ENCODE data around the gene OGFR. TPM values are rescaled to one million over a fixed set of nuclear protein-coding genes. Genes with fewer than 3 reads are reported as not detected.

The OGFR gene
- polyA plus RNA-seq, 2 donors: 16.9 to 35.6 TPM

DNA sequence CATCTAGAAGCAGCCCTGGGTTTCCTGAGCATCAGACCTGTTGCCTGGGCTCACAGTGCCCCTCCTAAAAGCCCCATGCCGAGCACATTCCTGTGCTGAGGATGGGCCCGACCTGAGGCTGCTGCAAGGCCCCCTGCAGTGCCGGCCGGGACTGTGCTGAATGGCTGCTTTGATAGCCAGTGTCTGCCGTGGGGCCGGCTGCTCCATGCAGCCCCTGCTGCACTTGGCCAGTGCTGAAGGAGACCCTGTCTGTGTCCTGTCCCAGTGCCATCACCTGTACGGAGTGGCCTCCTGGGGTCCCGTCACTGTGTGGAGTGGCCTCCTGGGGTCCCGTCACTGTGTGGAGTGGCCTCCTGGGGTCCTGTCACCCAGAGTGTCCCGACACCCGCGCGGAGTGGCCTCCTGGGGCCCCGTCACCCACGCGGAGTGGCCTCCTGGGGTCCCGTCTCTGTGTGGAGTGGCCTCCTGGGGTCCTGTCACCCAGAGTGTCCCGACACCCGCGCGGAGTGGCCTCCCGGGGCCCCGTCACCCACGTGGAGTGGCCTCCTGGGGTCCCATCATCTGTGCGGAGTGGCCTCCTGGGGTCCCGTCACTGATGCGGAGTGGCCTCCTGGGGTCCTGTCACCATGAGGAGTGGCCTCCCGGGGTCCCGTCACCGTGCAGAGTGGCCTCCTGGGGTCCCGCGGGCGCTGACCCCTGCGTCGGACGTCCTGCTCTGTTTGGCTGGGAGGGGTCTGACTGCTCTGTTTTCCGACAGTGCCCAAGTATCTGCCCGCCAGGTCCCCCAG, 19.2 kb downstream of the OGFR start:
- Histone ChIP-seq H3K27me3 (ENCODE audit: control insufficient read depth in 1 of 2, insufficient read depth in 2 of 2, low read length in 2 of 2) (no peaks in the 10 kb centered on the region), H3K36me3 (ENCODE audit: control insufficient read depth in 2 of 2, insufficient read depth in 2 of 2, low read length in 1 of 2) (no peaks in the 10 kb centered on the region), H3K4me3 (ENCODE audit: low read depth in 1 of 2, low read length in 2 of 2) (no peak overlapping the region), H3K27ac (ENCODE audit: low read depth in 2 of 2, low read length in 1 of 2) (no peak overlapping the region), H3K4me1 (ENCODE audit: control insufficient read depth in 2 of 2, insufficient read depth in 2 of 2, low read length in 1 of 2) (peaks cover 4 to 20% of the 10 kb centered on the region in 2 donors), H3K9me3 (ENCODE audit: control insufficient read depth in 2 of 2, insufficient read depth in 1 of 2, low read depth in 1 of 2, low read length in 1 of 2) (no peaks in the 10 kb centered on the region)
- 85 to 89% methylated on average over 36 to 38 of the region's 38 CpGs for WGBS, 2 donors

DNA sequence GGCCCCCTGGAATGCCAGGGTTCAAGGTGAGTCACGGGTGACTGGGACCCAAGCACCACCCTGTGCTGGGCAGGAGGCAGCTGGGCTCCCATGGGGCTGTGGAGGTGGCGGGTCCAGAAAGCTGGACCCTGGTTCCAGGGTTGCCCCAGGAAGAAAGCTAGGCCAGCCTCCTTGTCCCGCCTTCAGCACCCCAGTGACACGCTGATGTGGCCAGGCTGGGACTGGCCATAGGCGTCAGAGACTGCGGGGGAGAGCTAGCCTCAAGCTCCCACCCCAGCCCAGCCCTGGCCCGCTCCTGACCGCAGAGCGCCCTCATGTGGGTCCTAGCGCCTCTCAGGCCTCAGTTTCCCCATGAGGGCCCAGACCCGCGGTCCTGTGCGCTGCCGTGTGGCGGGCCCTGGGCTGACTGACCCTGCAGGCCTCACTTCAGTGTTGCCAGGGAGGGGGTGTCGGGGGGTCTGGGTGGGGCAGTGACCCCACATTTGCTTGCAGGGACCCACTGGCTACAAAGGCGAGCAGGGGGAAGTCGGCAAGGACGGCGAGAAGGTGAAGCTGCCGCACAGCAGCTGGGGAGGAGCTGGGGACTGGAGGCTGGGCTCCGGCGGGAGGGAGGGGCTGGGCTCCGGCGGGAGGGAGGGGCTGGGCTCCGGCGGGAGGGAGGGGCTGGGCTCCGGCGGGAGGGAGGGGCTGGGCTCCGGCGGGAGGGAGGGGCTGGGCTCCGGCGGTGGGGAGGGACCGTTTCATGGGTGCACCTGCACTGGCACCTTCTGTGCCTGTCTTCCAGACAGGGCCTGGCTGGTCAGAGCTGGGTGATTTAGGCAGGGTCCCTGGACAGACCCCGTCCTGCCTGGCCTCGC, 20.1 kb downstream of the OGFR start:
- no peaks in the 10 kb centered on the region for H3K27me3 ChIP-seq (ENCODE audit: control insufficient read depth in 1 of 2, insufficient read depth in 2 of 2, low read length in 2 of 2)
- no peaks in the 10 kb centered on the region for H3K36me3 ChIP-seq (ENCODE audit: control insufficient read depth in 2 of 2, insufficient read depth in 2 of 2, low read length in 1 of 2)
- peak overlapping the region in 1 of 2 donors; percentile 17 for H3K4me3 ChIP-seq (ENCODE audit: low read depth in 1 of 2, low read length in 2 of 2)
- peaks cover 4 to 18% of the 10 kb centered on the region in 2 donors for H3K4me1 ChIP-seq (ENCODE audit: control insufficient read depth in 2 of 2, insufficient read depth in 2 of 2, low read length in 1 of 2)
- WGBS, 2 donors: 28 to 34% methylated on average over 22 to 32 of the region's 36 CpGs
- H3K27ac ChIP-seq (ENCODE audit: low read depth in 2 of 2, low read length in 1 of 2): peak overlapping the region in 1 of 2 donors; percentile 26
- H3K9me3 ChIP-seq (ENCODE audit: control insufficient read depth in 2 of 2, insufficient read depth in 1 of 2, low read depth in 1 of 2, low read length in 1 of 2): no peaks in the 10 kb centered on the region

DNA sequence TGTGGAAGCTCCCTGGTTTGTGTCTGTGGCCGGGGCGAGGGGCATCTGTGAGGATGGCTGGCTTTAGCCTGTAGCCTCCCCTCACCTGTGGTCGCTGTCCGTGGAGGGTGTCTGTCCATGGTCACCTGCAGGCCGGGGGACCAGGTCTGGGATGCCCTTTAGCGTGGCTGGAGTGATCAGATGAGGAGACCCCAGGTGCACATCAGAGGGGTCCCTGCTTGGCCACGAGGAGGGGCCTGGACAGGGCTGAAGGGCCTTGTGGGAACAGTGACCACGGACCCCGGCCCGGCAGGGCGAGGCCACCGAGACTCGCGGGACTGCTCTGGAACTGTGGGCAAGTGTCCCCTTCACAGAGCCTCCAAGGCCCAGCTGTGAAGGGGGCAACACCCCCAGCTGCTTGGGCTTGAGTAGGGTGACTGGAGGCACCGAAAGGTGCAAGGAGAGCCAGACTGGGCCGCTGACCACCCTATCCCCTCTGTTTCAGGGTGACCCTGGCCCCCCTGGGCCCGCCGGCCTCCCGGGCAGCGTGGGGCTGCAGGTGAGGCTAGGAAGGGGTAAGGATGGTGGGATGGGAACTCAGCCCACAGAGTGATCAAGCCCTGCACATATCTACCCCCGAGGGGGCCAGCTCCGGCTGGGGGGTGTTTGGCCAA, 20.8 kb downstream of the OGFR start:
- no peaks in the 10 kb centered on the region for H3K9me3 ChIP-seq (ENCODE audit: control insufficient read depth in 2 of 2, insufficient read depth in 1 of 2, low read depth in 1 of 2, low read length in 1 of 2)
- H3K27ac ChIP-seq (ENCODE audit: low read depth in 2 of 2, low read length in 1 of 2): peak overlapping the region in 1 of 2 donors; percentile 26
- H3K4me3 ChIP-seq (ENCODE audit: low read depth in 1 of 2, low read length in 2 of 2): no peak overlapping the region
- 66 to 76% methylated on average over 22 of the region's 22 CpGs for WGBS, 2 donors
- H3K4me1 ChIP-seq (ENCODE audit: control insufficient read depth in 2 of 2, insufficient read depth in 2 of 2, low read length in 1 of 2): peaks cover 2 to 13% of the 10 kb centered on the region in 2 donors
- H3K36me3 ChIP-seq (ENCODE audit: control insufficient read depth in 2 of 2, insufficient read depth in 2 of 2, low read length in 1 of 2): no peaks in the 10 kb centered on the region
- H3K27me3 ChIP-seq (ENCODE audit: control insufficient read depth in 1 of 2, insufficient read depth in 2 of 2, low read length in 2 of 2): no peaks in the 10 kb centered on the region

DNA sequence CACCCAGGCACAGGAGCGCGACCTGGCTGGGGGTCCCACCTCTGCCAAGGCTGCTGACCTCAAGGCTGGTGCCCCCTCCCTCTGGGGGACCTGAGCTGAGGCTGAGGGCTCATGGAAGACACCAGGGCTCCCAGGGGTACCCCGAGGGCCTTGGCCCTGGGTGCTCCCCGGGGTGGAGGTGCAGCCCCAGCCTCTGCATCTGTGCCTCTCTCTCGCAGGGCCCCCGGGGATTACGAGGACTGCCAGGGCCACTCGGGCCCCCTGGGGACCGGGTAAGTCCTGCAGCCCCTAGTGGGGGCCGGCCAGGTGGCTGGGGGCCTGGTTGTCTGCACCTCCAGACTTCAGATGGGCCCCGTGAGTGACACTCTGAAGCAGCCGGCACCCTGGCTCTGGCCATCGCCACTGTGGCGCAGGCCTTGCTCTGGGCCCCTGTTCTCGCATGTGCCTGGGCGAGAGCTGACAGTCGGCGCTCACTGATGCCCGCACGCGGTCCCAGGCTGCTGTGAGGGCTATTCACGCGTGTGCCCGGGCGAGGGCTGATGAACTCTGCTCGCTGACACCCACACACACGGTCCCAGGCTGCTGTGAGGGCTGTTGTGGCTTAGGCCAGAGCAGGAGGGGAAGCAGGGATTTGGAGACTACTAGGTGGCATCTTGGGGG, 21.5 kb downstream of the OGFR start:
- Histone ChIP-seq H3K4me3 (ENCODE audit: low read depth in 1 of 2, low read length in 2 of 2) (no peak overlapping the region), H3K27ac (ENCODE audit: low read depth in 2 of 2, low read length in 1 of 2) (no peak overlapping the region), H3K4me1 (ENCODE audit: control insufficient read depth in 2 of 2, insufficient read depth in 2 of 2, low read length in 1 of 2) (peaks cover 2 to 13% of the 10 kb centered on the region in 2 donors), H3K27me3 (ENCODE audit: control insufficient read depth in 1 of 2, insufficient read depth in 2 of 2, low read length in 2 of 2) (no peaks in the 10 kb centered on the region), H3K9me3 (ENCODE audit: control insufficient read depth in 2 of 2, insufficient read depth in 1 of 2, low read depth in 1 of 2, low read length in 1 of 2) (no peaks in the 10 kb centered on the region), H3K36me3 (ENCODE audit: control insufficient read depth in 2 of 2, insufficient read depth in 2 of 2, low read length in 1 of 2) (no peaks in the 10 kb centered on the region)
- 70 to 76% methylated on average over 27 of the region's 27 CpGs for WGBS, 2 donors

DNA sequence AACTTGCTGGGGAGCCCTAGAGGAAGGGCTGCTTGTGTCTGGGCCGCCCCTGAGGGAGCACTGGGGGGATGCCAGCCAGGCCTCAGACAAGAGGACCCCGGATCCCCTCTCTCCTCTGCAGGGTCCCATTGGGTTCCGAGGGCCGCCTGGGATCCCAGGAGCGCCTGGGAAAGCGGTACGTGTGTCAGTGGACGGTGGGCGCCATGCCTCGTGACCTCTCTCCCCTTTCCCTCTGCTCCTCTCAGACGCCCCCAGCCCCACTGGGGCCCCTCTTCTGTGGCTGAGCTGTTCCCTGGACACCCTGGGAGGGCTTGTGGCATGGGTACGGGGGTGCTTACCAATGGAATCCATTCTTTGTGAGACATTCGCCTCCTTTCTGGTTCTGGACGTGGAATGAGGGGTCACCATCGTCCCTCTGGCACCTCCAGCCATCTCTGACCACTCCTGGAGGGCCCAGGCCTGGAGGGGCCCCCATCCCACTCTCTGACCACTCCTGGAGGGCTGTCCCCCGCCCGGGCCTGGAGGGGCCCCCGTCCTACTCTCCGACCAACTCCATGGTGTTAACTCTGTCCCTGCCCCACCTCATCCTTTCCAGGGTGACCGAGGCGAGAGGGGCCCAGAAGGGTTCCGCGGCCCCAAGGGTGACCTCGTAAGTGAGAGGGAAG, 22.1 kb downstream of the OGFR start:
- Histone ChIP-seq H3K4me1 (ENCODE audit: control insufficient read depth in 2 of 2, insufficient read depth in 2 of 2, low read length in 1 of 2) (peaks cover 4 to 13% of the 10 kb centered on the region in 2 donors), H3K4me3 (ENCODE audit: low read depth in 1 of 2, low read length in 2 of 2) (no peak overlapping the region), H3K27me3 (ENCODE audit: control insufficient read depth in 1 of 2, insufficient read depth in 2 of 2, low read length in 2 of 2) (no peaks in the 10 kb centered on the region), H3K27ac (ENCODE audit: low read depth in 2 of 2, low read length in 1 of 2) (no peak overlapping the region), H3K36me3 (ENCODE audit: control insufficient read depth in 2 of 2, insufficient read depth in 2 of 2, low read length in 1 of 2) (no peaks in the 10 kb centered on the region), H3K9me3 (ENCODE audit: control insufficient read depth in 2 of 2, insufficient read depth in 1 of 2, low read depth in 1 of 2, low read length in 1 of 2) (no peaks in the 10 kb centered on the region)
- WGBS, 2 donors: 89 to 93% methylated on average over 24 of the region's 24 CpGs

DNA sequence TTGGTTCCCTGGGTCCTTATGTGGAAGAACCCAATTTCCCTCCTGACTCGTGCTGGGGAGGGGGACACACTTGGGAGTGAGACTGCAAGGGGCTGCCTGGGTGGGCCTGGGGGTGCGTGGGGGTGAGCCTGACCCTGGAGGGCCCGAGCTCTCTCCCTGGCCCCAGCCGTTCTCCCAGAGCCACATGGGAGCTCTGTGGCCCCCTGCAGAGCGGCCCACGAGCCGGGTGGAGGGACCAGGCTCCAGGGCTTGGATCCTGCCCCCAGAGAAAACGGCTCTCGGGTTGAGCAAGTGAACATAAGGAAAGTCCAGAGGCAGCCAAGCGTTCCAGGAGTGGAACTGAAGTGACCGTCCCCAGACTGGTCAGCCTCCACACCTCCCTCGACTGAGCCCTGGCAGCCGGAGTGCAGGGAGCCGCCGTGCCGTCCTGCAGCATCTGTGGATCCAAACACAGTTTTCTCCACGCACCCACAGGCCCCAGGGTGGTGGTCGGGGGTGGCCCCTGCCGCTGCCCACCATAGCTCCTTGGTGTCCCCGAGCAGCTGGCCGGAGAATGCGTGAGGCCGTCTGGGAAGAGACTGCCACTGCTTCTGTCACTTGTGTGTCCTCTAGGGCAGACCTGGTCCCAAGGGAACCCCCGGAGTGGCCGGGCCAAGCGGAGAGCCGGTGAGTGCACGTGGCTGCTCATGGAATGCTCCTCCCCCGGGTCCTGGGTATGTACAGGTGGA, 22.8 kb downstream of the OGFR start:
- 80% methylated on average over 23 to 29 of the region's 29 CpGs for WGBS, 2 donors
- no peaks in the 10 kb centered on the region for H3K36me3 ChIP-seq (ENCODE audit: control insufficient read depth in 2 of 2, insufficient read depth in 2 of 2, low read length in 1 of 2)
- no peaks in the 10 kb centered on the region for H3K27me3 ChIP-seq (ENCODE audit: control insufficient read depth in 1 of 2, insufficient read depth in 2 of 2, low read length in 2 of 2)
- peaks cover 9 to 19% of the 10 kb centered on the region in 2 donors for H3K4me1 ChIP-seq (ENCODE audit: control insufficient read depth in 2 of 2, insufficient read depth in 2 of 2, low read length in 1 of 2)
- H3K27ac ChIP-seq (ENCODE audit: low read depth in 2 of 2, low read length in 1 of 2): no peak overlapping the region
- H3K9me3 ChIP-seq (ENCODE audit: control insufficient read depth in 2 of 2, insufficient read depth in 1 of 2, low read depth in 1 of 2, low read length in 1 of 2): no peaks in the 10 kb centered on the region
- H3K4me3 ChIP-seq (ENCODE audit: low read depth in 1 of 2, low read length in 2 of 2): no peak overlapping the region

DNA sequence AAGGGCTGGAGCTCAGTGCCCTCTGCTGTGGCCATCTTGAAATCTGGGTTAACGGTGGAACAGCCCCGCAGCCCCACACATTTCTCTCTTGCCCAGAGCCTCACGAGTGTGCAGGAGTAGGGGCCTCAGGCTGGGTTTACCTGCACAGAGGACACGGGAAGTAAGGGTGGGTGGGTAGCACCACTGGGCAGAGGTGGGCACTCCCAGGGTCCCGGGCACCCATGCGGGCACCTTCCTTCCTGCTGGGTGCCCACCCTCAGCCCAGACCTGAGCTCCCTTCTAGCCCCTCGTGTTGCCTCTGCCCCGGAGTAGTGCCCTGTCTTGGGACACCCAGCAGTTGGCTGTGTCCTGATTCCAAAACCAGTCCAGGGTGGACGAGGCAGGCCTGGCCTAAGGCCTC, 23.4 kb downstream of the OGFR start:
- Histone ChIP-seq H3K27me3 (ENCODE audit: control insufficient read depth in 1 of 2, insufficient read depth in 2 of 2, low read length in 2 of 2) (no peaks in the 10 kb centered on the region), H3K4me3 (ENCODE audit: low read depth in 1 of 2, low read length in 2 of 2) (no peak overlapping the region), H3K27ac (ENCODE audit: low read depth in 2 of 2, low read length in 1 of 2) (no peak overlapping the region), H3K9me3 (ENCODE audit: control insufficient read depth in 2 of 2, insufficient read depth in 1 of 2, low read depth in 1 of 2, low read length in 1 of 2) (no peaks in the 10 kb centered on the region), H3K36me3 (ENCODE audit: control insufficient read depth in 2 of 2, insufficient read depth in 2 of 2, low read length in 1 of 2) (no peaks in the 10 kb centered on the region), H3K4me1 (ENCODE audit: control insufficient read depth in 2 of 2, insufficient read depth in 2 of 2, low read length in 1 of 2) (peaks cover 9 to 25% of the 10 kb centered on the region in 2 donors)
- 80 to 81% methylated on average over 8 to 9 of the region's 9 CpGs for WGBS, 2 donors

DNA sequence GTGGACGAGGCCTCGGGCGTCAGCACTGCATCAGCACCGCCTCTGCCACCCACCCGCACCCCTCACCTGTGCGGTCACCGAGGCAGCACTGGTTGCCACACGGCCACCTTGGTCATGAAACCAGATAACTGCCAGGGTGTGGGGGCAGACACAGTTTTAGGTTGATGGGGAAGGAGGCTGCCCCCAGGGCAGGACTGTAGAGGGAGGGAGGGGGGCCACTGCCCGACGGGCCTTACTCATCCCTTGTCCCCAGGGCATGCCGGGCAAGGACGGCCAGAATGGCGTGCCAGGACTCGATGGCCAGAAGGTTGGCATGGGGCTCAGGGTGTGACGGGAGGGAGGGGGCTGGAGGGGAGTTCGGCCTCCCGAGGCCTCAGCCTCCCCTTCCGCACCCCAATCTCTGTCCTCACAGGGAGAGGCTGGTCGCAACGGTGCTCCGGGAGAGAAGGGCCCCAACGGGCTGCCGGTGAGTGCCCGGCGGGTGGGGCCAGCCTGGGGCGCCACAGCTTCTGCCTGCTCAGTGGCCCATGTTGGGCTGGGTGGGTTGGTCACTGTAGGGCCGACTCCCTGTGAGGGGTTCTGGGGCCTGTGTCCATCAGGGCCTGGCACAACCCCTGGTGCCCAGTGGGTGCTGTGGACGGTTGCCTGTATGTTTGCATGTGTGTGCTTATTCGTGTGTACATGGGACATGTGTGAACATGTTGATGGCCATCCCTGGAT, 24.0 kb downstream of the OGFR start:
- Histone ChIP-seq H3K36me3 (ENCODE audit: control insufficient read depth in 2 of 2, insufficient read depth in 2 of 2, low read length in 1 of 2) (no peaks in the 10 kb centered on the region), H3K4me3 (ENCODE audit: low read depth in 1 of 2, low read length in 2 of 2) (no peak overlapping the region), H3K27me3 (ENCODE audit: control insufficient read depth in 1 of 2, insufficient read depth in 2 of 2, low read length in 2 of 2) (no peaks in the 10 kb centered on the region), H3K9me3 (ENCODE audit: control insufficient read depth in 2 of 2, insufficient read depth in 1 of 2, low read depth in 1 of 2, low read length in 1 of 2) (no peaks in the 10 kb centered on the region), H3K4me1 (ENCODE audit: control insufficient read depth in 2 of 2, insufficient read depth in 2 of 2, low read length in 1 of 2) (peaks cover 9 to 25% of the 10 kb centered on the region in 2 donors), H3K27ac (ENCODE audit: low read depth in 2 of 2, low read length in 1 of 2) (no peak overlapping the region)
- WGBS, 2 donors: 65 to 72% methylated on average over 27 to 29 of the region's 29 CpGs
